GM21381 (cell line): Measurements from ENCODE around the gene ZNF324.
"Not testable (repeated sequence)": the region's sequence is repeated elsewhere in the genome, so short reads cannot be mapped to it uniquely, and the experiment has no call there.

ENCODE experiments used
- ATAC-seq: cut with Tn5 transposase; IDR thresholded peaks from one replicate; pipeline ENCODE4 v1.9.1; 2021; ENCODE audit warnings: mild to moderate bottlenecking, moderate library complexity; ENCODE audit not compliant: unreplicated experiment

ZNF324 gene

DNA sequence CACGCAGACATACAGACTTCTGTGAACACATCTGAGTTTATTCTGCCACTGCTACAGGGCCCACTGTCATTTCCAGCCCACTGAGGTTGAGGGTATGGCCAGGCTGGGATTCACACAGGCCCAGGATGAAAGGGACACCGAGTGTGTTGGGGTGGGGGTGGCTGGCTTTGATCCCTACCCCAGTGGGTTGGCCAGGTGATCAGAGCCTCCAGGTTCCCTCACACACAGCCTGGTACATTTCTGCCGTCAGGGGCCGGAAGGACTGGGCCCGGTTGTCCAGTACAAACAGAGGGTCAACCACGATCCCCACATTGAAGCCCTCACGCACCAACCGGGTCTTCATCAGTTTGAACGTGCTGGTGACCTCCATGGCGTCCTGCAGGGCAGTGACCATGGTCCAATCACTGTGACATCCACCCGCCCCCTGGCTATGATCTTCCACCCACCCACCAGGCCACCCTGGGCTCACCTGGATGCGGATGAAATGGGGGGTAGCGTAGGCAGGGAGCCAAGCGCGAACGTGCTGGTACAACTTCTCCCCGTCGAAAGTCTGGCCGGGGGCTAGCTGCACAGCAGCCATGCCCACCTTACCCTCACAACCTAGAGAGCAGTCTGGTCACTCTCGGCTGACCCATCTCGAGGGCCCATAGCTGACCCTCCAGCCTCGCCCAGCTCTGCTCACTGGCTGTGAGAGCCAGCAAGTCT is 31.6 kb downstream of the ZNF324 start:
- ATAC-seq = peak; percentile 9

DNA sequence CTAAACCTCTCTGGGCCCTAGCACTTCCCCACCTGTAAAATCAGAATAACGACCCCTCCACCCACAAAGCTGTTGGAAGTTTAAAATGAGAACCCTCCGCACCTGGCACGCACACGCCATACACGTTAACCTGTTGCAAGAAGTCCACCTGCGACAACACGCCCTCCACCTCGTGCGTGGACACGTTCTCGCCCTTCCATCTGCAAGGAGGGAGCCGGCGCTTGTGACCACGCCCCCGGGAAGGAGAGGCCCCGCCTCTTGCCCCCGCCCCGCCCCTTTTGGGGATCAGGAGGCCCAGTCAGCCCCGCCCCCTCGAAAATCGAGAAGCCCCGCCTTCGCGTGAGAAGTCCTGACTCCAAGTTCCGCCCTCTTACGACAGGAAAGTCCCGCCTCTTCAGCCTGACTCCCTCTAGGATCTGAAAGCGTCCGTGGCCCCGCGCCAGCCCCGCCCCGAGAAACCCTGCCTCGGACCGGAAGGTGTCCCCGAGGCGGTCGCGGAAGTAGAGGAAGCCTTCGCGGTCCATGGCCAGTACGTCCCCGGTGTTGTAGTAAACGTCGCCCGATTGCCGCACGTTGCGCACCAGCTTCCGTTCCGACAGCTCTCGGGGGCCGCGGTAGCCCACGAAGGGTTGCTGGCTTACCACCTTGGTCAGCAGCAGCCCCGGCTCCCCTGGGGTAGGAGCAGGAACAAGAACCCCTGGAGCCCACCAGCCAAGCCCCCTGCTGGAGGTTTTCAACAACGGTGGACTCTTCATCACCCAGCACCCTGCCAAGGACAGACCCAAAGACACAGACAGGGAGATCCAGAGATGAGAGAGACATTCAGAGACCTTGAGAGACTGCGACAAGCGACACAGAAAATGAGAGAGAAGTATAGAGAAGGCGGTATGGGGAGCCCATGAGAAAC is 32.4 kb downstream of the ZNF324 start:
- peak; percentile 89 for ATAC-seq

DNA sequence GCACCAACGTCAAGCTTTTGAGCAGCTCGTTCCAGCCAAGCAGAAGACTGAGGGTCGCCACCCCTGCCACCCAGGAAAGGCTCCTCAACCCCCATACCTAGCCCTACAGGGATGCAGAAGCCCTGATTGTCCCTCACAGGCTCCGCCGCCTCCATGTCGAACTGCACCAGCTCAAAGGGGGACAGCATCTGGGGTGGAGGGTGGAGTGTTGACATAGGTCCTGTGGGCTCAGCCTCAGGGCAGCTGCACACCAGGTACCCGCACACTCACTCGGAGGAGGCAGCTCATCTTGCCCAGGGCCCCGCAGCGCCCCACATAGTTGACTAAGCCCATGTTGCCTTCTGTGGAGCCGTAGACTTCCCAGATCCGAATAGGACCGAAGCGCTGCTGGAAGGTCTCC is 33.4 kb downstream of the ZNF324 start:
- no peak for ATAC-seq

DNA sequence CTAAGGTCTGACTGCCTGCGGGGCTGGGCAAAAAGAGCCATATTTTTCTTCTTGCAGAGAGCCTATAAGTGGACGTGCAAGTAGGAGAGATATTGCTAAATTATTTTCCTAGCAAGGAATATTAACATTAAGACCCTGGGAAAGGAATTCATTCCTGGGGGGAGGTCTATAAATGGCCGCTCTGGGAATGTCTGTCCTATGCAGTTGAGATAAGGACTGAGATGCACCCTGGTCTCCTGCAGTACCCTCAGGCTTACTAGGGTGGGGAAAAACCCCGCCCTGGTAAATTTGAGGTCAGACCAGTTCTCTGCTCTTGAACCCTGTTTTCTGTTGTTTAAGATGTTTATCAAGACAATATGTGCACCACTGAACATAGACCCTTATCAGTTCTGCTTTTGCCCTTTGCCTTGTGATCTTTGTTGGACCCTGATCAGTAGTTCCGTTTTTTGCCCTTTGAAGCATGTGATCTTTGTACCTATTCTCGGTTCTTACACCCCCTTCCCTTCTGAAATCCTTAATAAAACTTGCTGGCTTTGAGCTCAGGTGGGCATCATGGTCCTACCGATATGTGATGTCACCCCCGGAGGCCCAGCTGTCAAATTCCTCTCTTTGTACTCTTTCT is 40.8 kb downstream of the ZNF324 start:
- ATAC-seq = not testable (repeated sequence)

DNA sequence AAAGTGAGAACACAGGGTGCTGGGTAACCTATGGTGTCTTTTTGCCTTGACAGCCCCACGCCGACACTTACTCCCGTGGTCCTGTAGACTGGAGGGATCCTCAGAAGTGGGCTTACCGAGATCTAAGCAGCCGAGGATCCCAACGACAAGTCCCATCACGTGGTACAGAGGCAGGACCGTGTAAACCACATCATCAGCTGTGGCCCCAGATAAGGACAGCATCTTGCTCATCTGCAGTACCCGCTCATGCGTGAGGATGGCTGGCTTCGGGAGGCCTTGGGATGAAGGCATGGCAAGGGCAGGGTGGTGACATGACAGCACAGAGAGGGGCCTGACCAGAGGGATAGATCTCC is 42.8 kb downstream of the ZNF324 start:
- no peak for ATAC-seq

DNA sequence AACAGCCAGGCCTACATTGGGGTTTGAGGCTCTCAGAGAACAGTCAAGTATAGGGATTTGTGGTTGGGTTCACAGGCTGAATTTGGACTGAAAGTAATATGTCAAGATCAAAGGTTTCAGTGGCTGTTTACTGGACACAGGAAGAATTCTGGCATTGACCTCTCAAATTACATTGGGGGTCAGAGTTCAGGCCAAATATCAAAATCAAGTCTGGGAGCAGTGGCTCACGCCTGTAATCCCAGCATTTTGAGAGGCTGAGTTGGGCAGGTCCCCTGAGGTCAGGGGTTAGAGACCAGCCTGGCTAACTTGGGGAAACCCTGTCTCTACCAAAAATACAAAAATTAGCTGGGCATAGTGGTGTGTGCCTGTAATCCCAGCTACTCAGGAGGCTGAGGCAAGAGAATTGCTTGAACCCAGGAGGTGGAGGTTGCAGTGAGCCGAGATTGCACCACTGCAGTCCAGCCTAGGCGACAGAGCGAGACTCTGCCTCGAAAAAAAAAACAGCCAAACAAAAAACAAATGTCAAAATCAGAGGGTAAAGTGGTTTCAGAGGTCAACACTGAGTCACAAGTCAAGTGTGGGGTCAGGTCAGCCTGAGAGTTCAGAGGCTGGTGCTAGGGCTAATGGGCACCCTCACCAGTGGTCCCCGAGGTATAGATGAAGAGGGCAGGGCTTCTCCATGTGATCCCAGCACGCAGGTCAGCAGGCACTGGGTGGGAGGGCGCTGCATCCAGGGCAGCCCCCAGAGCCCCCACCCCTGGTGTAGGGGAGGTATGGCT is 43.4 kb downstream of the ZNF324 start:
- ATAC-seq = no peak

DNA sequence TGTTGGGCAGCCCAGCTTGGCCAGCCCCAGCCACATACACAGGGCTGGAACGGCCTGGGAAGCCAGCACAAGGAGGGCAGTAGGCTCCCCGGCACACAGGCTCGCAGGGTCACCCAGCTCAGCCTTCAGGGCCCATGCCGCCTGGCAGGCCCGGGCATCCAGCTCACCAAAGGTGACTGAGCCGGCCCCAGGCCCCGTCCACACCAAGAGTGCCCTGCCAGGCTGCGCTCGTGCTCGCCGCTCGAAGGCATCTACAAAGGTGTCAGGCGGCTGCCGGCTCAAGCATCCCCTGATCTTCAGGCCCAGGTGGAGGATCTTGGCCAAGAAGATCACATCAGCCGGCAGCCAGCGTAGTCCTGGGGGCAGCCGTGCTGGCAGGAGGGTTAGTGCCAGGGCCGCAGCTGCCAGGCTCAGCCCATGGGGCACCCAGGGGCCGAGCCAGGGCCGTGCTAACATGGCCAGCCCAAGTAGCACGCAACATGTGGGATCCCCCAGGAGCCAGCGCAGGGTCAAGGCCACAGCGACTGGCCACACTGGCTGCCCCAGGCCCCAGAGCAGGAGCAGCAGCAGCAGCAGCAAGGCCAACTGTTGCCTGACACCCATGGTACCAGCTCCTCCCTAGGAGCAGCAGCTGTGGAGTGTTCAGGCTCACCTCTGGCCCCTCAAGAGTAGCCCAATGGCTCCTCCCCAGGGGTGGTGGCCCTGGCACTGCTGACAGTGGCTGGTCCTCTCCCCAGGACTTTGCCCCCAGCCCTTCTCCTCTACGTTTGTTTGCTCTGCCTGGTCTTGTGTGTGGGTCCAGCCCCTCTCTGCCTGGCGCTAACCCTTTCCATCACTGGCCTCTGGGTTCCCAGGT is 44.7 kb downstream of the ZNF324 start, which contains the start of gene SLC27A5:
Gene SLC27A5, minus strand, starts transcription at position 640 of the 856 bp plus-strand sequence. Its CDS starts 37 bp downstream, at position 603.
- ATAC-seq = no peak

DNA sequence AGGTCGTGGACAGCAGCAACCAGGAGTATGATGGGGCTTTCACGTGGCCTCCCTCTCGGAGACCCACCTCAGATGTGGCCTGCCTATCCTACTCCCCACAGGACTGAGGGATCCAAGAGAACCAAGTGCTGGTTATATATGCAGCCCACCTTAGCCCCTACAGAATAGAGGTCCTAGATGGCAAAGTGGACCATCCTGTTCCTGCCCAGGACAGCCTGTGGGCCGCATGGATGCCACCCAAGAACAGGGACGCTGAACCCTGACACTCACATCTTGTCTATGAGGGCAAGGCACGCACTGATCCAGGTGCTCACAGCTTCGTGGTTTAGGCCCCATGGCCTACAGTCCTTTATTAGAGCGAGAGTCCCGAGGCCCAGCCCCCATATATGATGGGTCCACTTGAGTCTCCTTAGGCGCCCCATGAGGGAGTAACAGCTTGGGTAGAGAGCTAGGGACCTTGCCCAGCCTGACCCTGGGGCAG is 46.4 kb downstream of the ZNF324 start:
- no peak for ATAC-seq

DNA sequence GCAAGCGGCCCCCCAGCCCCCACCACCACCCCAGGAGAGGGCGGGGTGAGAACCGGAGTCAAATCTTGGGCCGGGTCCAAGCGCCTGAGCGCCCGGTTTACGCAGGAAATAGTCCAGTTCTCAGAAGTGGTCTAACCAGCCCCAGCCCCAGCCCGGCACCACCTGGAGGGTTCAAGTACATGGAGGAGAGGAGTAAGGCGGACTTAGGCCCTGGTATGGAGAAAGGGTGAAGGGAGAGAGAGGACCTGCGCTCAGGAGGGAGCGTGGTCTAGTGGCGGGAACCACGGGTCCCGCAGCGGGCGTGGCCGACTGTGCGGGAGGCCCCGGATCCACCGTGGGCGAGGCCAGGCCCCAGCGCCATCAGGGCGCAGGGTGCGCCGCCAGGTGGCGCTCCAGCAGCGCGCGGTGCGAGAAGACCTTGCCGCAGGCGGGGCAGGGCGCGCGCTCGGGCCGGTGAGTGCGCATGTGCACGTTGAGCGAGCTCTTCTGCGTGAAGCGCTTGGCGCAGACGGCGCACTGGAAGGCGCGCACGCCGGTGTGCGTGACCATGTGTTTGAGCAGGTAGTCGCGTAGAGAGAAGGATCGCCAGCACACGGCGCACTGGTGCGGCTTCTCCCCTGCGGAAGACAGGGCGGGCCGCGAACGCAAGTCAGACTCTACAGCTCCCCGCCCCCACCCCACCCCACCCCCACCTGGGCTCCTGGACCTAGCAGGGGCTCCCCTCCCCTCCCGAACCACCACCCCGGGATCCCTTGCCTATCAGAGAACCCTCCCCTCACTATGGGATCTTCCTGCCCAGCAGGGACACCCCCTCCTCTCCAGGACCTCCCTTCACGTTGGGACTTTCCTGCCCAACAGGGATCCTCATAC is 47.0 kb downstream of the ZNF324 start:
- peak; percentile 72 for ATAC-seq

DNA sequence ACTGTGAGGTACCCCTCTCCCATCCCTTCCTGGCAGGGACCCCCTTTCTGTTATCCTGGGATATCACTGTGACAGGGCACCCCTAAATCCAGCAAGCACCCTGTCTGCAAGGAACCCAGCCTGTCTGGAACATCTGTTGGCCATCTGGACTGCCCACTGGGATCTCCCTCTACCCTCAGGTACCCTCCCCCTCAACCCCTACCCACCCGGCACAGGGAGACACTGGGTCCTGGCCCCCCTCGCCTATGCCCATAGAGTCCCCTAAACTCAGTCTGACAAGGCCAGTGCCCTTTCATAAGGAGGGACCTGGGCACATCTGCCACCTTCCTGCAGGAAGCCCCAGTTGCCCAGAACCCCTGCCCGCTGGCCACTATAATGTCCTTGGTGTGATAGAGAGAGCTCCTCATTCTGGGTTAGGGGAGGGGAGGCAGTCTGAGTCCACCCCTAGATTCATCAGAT is 47.7 kb downstream of the ZNF324 start:
- no peak for ATAC-seq

DNA sequence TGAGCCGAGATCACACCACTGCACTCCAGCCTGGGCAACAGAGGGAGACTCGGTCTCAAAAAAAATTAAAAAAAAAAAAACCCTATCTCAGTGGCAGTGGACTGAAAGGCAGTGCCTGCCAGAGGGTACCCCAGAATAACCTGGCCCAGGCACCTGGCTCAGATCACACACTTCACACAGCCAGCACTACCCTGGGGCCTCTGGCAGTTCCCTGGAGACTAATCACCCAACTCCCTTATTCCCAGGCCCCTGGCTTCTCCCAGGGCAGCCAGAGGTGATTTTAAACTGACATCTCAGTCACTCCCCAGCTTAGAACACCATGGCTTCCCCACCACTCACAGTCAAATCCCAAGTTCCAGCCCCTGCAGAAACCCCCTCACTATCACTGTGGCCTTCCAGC is 48.4 kb downstream of the ZNF324 start:
- no peak for ATAC-seq

DNA sequence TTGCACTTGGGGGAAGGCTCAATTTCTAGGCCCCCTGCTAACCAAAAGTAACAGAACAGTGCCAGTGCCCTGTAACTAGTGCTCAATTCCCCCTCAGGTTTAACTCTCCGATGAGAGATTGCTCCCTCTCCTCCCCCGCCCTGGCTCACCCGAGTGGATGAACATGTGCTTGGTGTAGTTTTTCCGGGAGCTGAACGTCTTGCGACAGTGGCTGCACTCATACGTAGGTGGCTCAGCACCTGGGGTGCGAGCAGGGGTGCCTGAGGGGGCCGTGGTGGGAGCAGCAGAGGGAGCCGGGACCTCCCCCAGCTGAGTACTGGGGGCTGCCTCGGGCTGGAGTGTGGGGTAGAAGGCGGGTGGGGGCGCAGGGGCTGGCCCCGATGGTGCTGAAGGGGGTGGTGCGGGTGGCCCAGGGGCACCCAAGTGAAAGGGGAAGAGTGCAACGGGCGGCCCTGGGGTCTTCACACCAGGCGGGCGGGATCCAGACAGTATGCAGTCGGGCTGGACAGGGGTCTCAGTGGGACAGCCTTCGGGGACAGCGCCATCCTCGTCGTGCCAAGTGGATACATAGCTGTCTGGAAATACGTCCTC is 49.5 kb downstream of the ZNF324 start:
- no peak for ATAC-seq

DNA sequence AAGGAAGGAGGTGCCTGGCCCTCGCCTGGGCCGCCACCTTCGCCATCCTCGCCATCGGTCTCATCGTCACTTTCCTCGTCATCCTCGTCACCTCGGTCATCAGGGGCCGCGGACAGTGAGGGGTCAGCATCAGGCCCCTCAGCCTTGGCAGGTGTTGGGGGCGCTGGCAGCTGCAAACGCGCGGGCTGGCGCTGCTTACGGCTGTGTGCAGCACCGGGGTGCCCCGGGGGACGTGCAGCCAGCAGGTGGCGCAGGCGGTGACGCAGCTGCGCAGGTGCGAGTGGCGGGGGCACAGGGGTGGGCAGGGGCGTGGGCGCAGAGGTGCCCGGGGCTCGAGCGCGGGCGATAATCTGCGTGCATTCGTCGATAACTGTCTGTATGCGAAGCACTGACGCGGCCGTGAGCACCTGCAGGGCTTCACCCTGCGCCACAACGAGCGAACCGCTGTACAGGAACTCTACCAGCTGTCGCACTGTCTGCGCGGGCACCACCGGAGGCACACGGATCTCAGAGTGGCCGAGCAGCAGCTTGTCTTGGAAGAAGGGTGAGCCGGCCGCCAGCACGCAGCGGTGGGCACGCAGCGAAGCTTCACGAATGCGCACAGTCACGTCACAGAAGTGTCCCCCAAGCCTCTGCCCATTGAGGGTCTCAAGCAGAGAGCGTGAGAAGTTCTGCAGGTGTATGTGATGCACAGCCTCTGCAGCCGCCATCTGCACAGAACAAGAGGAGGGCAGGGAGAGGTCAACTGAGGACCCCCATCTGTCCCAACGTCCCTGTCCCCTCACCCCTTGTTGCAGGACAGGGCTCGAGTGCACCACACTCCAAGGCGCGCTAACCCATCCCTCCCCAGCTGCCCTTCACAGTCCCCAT is 50.3 kb downstream of the ZNF324 start:
- no peak for ATAC-seq

DNA sequence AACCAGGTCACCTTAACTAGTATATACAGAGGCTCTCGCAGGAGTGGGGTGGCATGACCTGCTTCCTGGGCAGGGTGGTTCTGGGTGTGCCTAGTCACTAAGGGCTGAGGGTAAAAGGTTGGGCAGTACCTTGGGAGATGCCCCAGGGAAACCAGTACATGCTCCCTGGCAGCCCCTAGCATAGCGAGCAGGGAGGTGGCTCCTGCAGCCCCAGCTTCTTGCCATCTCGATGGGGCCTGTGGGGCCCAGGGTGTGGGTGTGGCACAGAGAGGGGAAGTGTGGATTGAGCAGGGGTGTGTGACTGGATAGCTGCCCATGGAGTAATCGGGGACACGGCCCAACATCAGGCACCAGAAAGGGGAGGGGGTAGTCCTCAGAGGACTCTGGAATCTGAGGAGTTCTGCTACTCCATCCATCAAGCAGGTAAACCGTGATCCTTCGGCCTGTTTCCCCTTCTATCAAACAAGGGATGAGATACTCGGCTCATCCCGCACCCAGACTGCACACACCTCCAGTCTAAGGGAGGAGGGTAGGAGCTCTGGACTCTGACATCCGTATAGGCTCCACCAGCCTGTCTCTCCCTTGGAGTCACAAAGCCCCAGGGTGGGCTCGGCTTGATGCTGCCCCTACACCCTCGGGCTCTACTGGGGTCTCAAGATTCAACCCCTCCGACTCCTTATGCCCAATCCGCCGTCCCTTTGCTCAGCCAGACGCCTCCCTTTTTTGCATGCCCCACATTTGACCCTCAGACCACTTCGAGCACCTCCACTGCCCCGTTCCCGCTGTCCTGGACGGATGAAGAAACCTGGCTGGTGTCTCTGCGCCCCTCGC is 51.6 kb downstream of the ZNF324 start:
- ATAC-seq = no peak

DNA sequence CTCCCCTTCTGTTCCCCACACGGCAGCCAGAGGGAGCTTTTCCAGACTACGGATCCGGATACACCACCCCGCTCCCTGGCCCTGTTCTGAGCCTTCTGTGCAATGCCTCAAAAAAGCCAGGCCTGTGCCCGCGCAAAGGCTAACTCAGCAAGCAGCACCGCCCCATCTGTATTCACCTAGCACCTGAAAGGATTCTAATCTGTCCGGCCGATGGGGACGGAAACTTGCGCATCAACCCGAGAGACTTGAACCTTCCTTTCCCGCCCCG is 52.1 kb downstream of the ZNF324 start:
- peak; percentile 3 for ATAC-seq

DNA sequence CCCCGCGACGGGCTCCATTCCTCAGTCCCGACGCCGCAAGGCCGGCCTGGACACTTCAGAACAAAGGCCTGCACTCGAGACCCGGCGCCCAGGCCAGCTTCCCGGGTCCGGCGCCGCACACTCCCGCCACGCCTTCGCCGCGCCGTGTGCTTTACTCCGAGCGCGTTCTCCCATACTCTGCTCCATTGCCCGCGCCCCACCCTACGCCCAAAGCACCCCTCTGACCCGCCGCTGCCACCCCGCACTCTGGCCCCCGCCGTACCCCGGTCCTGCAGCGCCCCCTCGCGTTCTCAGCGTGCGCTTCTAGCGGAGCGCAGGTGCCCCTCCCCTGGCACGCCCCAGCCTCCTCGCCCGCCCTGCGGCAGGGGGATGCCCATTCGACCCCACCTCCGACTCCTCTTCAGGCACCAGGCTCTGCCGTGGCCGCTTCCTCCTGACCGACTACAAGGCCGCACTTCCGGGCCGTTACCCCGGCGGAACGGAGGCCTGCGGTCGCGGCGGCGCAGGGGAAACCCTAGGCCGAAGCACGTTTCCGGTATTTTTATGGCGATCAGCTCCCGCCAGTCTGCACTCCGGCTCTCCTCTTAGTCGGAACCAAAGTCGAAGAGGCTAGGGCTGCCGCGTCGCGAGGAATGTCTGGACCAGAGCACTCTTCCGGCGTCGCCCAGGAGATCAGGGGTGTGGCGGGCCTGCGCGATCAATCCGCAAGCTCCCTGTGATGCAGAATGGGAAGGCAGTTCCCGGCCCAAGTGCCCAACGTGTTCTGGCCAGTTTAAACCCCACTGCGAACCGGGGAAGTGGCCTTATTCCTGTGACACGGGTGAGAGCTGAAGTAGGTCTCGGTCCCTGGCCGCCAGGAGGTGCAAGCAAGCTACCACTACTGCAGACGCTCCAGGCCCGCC is 52.7 kb downstream of the ZNF324 start, which contains the start of gene ZBTB45:
Gene ZBTB45, minus strand, starts transcription at position 456 of the 902 bp plus-strand sequence. CDS start 2,137 bp downstream, outside the sequence.
- peak; percentile 80 for ATAC-seq
